SU-DHL-6 (cell line): Measurements from ENCODE around the gene SLC18A3.

ENCODE experiments used
- H2AFZ ChIP-seq: fragments of 200-600 bp; sonication (generic); 2 replicates; pipeline ENCODE4 v1.6.1; 2014; ENCODE audit warnings: low read depth, mild to moderate bottlenecking, moderate library complexity, mixed read lengths, antibody characterized with exemption, low read length; ENCODE audit not compliant: severe bottlenecking
- H3F3A ChIP-seq: fragments of 200-600 bp; shearing (Covaris generic); 2 replicates; pipeline ENCODE4 v1.6.0; 2016; ENCODE audit warnings: antibody characterized with exemption, mild to moderate bottlenecking; ENCODE audit not compliant: insufficient read depth
- H3K27ac ChIP-seq: fragments of 200-600 bp; sonication (generic); 2 replicates; pipeline ENCODE4 v1.5.1; 2016; ENCODE audit warnings: low read depth, mild to moderate bottlenecking, low read length, moderate library complexity, mixed read lengths
- H3K27me3 ChIP-seq: fragments of 200-600 bp; sonication (generic), shearing (Covaris generic); 2 replicates; pipeline ENCODE4 v1.6.0; 2014; ENCODE audit warnings: mild to moderate bottlenecking, low read length
- H3K36me3 ChIP-seq: fragments of 200-600 bp; sonication (generic); 2 replicates; pipeline ENCODE4 v1.6.1; 2014; ENCODE audit warnings: mild to moderate bottlenecking, low read length, mixed read lengths
- H3K4me2 ChIP-seq: fragments of 300-600, 200-600 bp; shearing (Covaris generic), sonication (generic); 2 replicates; pipeline ENCODE4 v1.6.0; 2014; ENCODE audit warnings: low read length, low read depth, mild to moderate bottlenecking; ENCODE audit not compliant: poor library complexity, severe bottlenecking
- H3K4me3 ChIP-seq: fragments of 200-600 bp; sonication (generic); 2 replicates; pipeline ENCODE4 v1.5.1; 2014; ENCODE audit warnings: antibody characterized with exemption, low read length, mild to moderate bottlenecking, mixed read lengths; ENCODE audit not compliant: insufficient read depth, poor library complexity, severe bottlenecking
- H3K79me2 ChIP-seq: fragments of 200-600 bp; sonication (generic); 2 replicates; pipeline ENCODE4 v1.6.1; 2014; ENCODE audit warnings: mild to moderate bottlenecking, low read length, moderate library complexity; ENCODE audit not compliant: insufficient read depth
- H3K9ac ChIP-seq: fragments of 200-600 bp; sonication (generic); 2 replicates; pipeline ENCODE4 v1.7.0; 2014; ENCODE audit warnings: mild to moderate bottlenecking, low read length
- H3K9me2 ChIP-seq: fragments of 200-600 bp; sonication (generic); replicated peaks from 2 replicates; pipeline ENCODE4 v1.6.1; 2014; ENCODE audit warnings: low read length; ENCODE audit not compliant: insufficient read depth
- H3K9me3 ChIP-seq: fragments of 200-600 bp; sonication (generic); 2 replicates; pipeline ENCODE4 v1.6.1; 2014; ENCODE audit warnings: low read length, mixed read lengths; ENCODE audit not compliant: insufficient read depth
- H4K20me1 ChIP-seq: fragments of 200-600 bp; sonication (generic); 2 replicates; pipeline ENCODE4 v1.6.1; 2014; ENCODE audit warnings: low read depth, mild to moderate bottlenecking, antibody characterized with exemption, low read length, moderate library complexity, mixed read lengths
- EZH2phosphoT487 ChIP-seq: fragments of 200-600 bp; sonication (generic), shearing (Covaris generic); conservative IDR thresholded peaks from 2 replicates; pipeline ENCODE4 v1.6.1; 2018; ENCODE audit warnings: mild to moderate bottlenecking, antibody characterized with exemption, low read length, moderate library complexity, mixed read lengths
- TF ChIP-seq, protein P1 (sequence below): fragments of 200-600 bp; sonication (generic); IDR thresholded peaks from one replicate; pipeline ENCODE4 v1.5.1; 2017; ENCODE audit warnings: antibody characterized with exemption, mild to moderate bottlenecking, low read length, moderate library complexity; ENCODE audit not compliant: insufficient read depth, poor library complexity, severe bottlenecking

Gene SLC18A3

DNA sequence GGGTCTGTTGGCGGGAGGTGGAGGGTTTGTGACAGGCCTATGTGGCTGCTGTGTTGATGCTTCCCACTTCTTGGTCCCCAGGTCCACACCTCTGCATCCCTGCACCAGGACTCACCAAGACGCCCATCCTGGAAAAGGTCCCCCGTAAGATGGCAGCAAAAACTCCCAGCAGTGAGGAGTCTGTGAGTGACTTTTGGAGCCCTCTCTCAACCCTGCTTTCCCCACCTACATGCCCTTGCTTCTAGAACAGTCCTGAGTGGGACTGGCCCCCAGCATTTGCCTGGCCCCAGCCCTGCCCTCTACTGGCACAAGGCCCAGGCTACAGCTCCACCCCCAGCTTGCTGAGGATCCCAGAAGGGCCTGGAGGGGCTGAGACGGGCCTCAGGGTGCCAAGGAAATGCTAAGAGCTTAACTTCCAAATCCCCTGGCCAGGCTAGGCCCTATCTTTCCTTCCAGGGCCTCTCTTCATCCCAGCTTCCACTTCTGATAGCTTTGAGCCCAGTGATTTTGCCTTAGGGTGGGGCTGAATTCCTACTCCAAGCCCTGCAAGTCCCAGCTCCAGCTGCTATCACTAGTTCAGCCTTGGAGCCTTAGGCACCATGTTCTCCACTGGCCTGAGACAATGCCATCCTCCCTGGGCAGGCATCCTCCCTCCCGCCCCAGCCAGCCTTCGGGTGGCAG is 6.5 kb downstream of the SLC18A3 start:
- Histone ChIP-seq H3K9me3 (no peaks in the 10 kb centered on the region), H3K27ac (no peak overlapping the region), H3K9me2 (no peaks in the 10 kb centered on the region), H4K20me1 (no peaks in the 10 kb centered on the region), H3K79me2 (no peaks in the 10 kb centered on the region), H2AFZ (no peak overlapping the region), H3K36me3 (no peaks in the 10 kb centered on the region), H3K4me3 (no peak overlapping the region), H3K9ac (no peak overlapping the region), H3K4me2 (no peak overlapping the region), H3F3A (no peaks in the 10 kb centered on the region), H3K27me3 (no peaks in the 10 kb centered on the region)
- no peak for TF ChIP-seq EZH2phosphoT487
- TF ChIP-seq, protein P1, sequence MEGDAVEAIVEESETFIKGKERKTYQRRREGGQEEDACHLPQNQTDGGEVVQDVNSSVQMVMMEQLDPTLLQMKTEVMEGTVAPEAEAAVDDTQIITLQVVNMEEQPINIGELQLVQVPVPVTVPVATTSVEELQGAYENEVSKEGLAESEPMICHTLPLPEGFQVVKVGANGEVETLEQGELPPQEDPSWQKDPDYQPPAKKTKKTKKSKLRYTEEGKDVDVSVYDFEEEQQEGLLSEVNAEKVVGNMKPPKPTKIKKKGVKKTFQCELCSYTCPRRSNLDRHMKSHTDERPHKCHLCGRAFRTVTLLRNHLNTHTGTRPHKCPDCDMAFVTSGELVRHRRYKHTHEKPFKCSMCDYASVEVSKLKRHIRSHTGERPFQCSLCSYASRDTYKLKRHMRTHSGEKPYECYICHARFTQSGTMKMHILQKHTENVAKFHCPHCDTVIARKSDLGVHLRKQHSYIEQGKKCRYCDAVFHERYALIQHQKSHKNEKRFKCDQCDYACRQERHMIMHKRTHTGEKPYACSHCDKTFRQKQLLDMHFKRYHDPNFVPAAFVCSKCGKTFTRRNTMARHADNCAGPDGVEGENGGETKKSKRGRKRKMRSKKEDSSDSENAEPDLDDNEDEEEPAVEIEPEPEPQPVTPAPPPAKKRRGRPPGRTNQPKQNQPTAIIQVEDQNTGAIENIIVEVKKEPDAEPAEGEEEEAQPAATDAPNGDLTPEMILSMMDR: no peak

DNA sequence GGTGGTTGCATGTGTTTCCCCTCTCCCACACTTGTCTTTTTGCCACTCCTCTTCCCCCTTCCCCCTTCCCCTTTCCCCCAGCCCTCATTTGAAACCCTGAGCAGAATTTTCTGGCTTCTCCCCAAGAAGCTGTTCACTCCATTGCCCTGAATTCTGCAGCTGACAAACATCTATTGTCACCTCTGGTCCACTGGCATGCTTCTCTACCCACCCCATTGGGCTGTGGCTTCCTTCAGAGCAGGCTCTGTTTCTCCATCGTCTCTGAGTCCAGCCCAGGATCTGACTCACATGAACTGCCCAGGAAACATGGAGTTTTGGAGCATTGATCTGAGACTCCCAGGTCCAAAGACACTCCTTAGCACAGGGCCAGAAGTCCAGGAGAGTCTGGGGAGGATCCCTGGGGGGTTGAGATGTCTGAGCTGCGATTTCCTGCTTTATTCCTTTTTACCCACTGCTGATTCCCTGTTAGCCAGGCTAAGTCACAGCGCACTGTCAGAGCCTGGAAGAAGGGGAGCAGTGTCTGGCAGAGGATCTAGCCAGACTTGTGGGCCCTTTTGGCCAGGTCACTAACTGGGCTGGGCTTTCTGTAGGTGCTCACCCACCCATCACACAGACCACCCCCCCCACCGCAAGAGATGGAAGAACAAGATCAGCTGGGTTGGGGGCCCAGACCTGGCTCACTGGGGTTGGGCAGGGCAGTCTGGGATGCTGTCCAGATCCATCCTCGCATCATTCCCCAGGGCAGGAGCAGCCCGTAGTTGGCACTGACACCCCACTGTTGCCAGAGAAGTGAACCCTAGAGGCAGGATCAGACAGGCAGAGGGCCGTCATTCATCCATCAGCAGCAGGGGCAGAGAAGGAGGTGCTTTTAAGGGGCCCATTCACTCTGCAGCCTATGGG is 7.3 kb downstream of the SLC18A3 start:
- Histone ChIP-seq H3K36me3 (no peaks in the 10 kb centered on the region), H2AFZ (no peak overlapping the region), H3K4me2 (no peak overlapping the region), H3K79me2 (no peaks in the 10 kb centered on the region), H3K9me2 (no peaks in the 10 kb centered on the region), H3K4me3 (no peak overlapping the region), H3K9me3 (no peaks in the 10 kb centered on the region), H4K20me1 (no peaks in the 10 kb centered on the region), H3K27ac (no peak overlapping the region), H3F3A (no peaks in the 10 kb centered on the region), H3K9ac (no peak overlapping the region), H3K27me3 (no peaks in the 10 kb centered on the region)
- TF ChIP-seq, protein P1: no peak
- TF ChIP-seq EZH2phosphoT487: no peak

DNA sequence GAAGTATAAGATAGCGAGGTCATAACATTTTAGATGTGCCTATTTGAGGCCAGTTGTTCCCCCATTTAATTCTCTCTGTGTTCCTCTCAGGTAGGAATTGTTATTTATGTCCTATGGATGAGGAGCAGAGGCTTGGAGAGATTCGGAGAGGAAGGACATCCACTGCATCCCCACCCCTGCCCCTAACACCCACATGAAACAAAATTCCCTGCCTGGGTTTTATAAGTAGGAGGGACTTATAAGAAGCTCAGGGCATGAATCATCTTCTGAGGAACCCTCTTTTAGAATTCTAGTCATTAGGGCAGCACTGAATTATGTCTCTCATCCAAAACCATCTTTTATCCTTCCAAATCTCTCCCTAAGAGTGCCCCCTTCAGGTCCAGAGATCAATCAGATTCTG is 8.7 kb downstream of the SLC18A3 start:
- H3F3A ChIP-seq: no peaks in the 10 kb centered on the region
- H2AFZ ChIP-seq: no peak overlapping the region
- H4K20me1 ChIP-seq: no peaks in the 10 kb centered on the region
- H3K27ac ChIP-seq: no peak overlapping the region
- H3K4me3 ChIP-seq: no peak overlapping the region
- H3K4me2 ChIP-seq: no peak overlapping the region
- no peaks in the 10 kb centered on the region for H3K36me3 ChIP-seq
- H3K79me2 ChIP-seq: no peaks in the 10 kb centered on the region
- H3K9me2 ChIP-seq: no peaks in the 10 kb centered on the region
- H3K9ac ChIP-seq: no peak overlapping the region
- no peaks in the 10 kb centered on the region for H3K9me3 ChIP-seq
- TF ChIP-seq EZH2phosphoT487: no peak
- TF ChIP-seq, protein P1: no peak
- H3K27me3 ChIP-seq: no peaks in the 10 kb centered on the region
